NB4 (cell line): Measurements from ENCODE around the gene GPC1.

ENCODE experiments used
- POLR2A ChIP-seq: IDR thresholded peaks from 2 replicates; pipeline ENCODE4 v1.6.1; 2011; ENCODE audit warnings: mild to moderate bottlenecking; ENCODE audit not compliant: insufficient read length; ENCODE audit errors: extremely low read depth
- TF ChIP-seq, protein P1 (sequence below): IDR thresholded peaks from one replicate; pipeline ENCODE4 v1.5.1; 2012; ENCODE audit warnings: low read depth, low read length
- TF ChIP-seq, protein P2 (sequence below): IDR thresholded peaks from 2 replicates; pipeline ENCODE4 v1.6.1; 2011; ENCODE audit warnings: low read depth, low read length

DNA sequence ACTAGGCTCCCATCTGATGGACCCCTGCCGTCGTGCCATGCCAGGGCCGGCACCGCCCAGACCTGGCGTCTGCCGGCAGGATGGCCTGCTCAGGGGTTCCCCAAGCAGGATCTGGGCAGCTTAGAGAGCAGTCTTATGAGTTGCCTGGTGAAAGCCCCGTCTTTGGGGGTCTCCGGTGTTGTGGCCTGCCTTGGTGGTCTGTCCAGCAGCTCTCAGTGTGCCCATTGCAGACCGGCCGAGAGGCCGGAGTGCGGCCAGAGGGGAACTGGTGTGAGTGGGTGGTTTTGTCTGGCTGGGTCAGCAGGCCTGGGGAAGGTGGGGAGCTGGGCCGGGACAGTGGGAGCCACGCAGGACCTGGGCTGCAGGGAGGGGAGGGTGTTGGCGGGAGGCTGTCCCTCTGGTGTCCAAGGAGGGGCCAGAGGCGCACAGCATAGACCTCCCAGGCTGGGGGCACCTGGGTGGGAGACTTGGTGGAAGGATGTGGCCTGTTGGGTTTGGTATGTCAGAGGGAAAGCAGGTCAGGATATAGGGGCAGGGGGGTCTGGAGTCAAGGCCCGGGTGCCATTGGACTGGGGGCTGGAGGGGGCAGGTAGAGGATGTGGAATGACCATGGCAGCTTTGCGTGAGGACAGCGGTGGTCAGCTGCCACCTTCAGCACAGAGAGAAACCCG is 16.5 kb downstream of the GPC1 start:
- TF ChIP-seq, protein P1, sequence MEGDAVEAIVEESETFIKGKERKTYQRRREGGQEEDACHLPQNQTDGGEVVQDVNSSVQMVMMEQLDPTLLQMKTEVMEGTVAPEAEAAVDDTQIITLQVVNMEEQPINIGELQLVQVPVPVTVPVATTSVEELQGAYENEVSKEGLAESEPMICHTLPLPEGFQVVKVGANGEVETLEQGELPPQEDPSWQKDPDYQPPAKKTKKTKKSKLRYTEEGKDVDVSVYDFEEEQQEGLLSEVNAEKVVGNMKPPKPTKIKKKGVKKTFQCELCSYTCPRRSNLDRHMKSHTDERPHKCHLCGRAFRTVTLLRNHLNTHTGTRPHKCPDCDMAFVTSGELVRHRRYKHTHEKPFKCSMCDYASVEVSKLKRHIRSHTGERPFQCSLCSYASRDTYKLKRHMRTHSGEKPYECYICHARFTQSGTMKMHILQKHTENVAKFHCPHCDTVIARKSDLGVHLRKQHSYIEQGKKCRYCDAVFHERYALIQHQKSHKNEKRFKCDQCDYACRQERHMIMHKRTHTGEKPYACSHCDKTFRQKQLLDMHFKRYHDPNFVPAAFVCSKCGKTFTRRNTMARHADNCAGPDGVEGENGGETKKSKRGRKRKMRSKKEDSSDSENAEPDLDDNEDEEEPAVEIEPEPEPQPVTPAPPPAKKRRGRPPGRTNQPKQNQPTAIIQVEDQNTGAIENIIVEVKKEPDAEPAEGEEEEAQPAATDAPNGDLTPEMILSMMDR: no peak
- TF ChIP-seq, protein P2, sequence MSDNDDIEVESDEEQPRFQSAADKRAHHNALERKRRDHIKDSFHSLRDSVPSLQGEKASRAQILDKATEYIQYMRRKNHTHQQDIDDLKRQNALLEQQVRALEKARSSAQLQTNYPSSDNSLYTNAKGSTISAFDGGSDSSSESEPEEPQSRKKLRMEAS: no peak
- no peak for TF ChIP-seq POLR2A
